GM12801 (cell line): ENCODE measurements around the gene CNGA2.

Experiments used
- TF ChIP-seq, protein P1 (sequence below): IDR thresholded peaks from one replicate; pipeline ENCODE4 v1.5.1; 2011; ENCODE audit warnings: control low read depth; ENCODE audit not compliant: insufficient read length; ENCODE audit errors: extremely low read depth

The CNGA2 gene

DNA sequence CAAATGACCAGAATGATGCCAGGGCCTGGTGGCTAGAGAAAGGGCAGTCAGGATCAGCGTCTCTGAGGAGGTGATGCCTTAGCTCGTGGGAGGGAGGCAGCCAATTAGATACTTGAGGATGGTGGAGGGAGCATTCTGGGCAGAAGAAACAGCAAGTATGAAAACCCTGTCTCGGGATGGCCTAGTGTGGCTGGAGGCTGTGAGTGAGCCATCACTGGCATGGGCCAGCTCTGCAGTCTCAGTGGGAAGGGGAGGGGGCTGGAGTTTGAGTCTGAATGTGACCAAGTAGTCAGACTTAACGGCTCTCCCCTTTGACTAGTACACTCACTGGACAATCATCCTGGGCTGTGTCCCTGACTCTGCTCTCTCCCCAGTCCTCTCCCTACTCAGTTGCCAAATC lies 7.1 kb downstream of the CNGA2 start:
- TF ChIP-seq, protein P1, sequence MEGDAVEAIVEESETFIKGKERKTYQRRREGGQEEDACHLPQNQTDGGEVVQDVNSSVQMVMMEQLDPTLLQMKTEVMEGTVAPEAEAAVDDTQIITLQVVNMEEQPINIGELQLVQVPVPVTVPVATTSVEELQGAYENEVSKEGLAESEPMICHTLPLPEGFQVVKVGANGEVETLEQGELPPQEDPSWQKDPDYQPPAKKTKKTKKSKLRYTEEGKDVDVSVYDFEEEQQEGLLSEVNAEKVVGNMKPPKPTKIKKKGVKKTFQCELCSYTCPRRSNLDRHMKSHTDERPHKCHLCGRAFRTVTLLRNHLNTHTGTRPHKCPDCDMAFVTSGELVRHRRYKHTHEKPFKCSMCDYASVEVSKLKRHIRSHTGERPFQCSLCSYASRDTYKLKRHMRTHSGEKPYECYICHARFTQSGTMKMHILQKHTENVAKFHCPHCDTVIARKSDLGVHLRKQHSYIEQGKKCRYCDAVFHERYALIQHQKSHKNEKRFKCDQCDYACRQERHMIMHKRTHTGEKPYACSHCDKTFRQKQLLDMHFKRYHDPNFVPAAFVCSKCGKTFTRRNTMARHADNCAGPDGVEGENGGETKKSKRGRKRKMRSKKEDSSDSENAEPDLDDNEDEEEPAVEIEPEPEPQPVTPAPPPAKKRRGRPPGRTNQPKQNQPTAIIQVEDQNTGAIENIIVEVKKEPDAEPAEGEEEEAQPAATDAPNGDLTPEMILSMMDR = no peak

DNA sequence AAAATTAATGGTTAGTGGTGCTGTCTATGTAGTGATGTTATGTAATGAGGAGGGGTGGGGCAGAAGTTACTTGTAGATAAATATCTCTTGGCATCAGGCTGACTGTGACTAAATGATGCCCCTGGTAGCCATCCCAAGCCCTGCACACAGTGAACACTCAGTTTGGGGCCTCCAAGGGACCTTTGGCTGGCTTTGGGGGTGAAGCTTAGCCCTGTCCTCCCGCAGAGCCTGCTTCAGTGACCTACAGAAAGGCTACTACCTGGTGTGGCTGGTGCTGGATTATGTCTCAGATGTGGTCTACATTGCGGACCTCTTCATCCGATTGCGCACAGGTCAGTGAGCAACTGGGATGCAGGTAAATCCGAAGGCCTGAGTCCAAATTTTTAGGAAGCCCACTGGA lies 7.8 kb downstream of the CNGA2 start:
- TF ChIP-seq, protein P1 = no peak

DNA sequence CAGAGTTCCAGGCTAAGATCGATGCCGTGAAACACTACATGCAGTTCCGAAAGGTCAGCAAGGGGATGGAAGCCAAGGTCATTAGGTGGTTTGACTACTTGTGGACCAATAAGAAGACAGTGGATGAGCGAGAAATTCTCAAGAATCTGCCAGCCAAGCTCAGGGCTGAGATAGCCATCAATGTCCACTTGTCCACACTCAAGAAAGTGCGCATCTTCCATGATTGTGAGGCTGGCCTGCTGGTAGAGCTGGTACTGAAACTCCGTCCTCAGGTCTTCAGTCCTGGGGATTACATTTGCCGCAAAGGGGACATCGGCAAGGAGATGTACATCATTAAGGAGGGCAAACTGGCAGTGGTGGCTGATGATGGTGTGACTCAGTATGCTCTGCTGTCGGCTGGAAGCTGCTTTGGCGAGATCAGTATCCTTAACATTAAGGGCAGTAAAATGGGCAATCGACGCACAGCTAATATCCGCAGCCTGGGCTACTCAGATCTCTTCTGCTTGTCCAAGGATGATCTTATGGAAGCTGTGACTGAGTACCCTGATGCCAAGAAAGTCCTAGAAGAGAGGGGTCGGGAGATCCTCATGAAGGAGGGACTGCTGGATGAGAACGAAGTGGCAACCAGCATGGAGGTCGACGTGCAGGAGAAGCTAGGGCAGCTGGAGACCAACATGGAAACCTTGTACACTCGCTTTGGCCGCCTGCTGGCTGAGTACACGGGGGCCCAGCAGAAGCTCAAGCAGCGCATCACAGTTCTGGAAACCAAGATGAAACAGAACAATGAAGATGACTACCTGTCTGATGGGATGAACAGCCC lies 9.3 kb downstream of the CNGA2 start:
- TF ChIP-seq, protein P1 = no peak

DNA sequence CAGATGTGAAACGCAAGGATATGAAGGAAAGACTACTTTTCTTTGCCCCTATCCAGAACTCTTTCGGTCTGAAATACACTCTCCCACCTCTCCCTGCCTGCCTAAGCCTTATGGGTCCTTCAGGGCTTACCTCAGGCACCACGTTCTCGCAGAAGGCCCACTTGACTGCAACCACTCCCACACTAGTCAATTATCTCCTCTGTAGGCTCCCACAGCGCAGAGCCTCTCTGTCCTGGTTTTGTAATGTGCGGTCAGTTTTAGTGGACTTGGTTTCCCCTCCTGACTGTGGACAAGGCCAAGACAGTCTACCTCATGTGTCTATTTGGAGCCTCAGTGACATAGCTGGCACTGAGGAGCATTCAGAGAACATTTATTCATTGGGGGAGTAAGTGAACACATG lies 11.1 kb downstream of the CNGA2 start:
- TF ChIP-seq, protein P1 = no peak

DNA sequence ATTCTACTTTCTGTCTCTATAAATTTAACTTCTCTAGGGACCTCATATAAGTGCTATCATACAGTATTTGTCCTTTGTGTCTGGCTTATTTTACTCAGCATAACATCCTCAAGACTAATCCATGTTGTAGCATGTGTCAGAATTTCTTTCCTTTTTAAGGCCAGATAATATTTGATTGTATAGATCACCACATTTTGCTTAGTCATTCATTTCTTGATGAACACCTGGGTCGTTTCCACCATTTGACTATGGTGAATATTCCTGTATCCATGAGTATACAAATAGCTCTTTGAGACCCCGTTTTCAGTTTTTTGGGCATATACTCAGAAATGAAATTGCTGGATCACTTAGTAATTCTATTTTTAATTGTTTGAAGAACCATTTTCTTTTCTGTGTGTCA lies 12.0 kb downstream of the CNGA2 start:
- TF ChIP-seq, protein P1 = no peak

DNA sequence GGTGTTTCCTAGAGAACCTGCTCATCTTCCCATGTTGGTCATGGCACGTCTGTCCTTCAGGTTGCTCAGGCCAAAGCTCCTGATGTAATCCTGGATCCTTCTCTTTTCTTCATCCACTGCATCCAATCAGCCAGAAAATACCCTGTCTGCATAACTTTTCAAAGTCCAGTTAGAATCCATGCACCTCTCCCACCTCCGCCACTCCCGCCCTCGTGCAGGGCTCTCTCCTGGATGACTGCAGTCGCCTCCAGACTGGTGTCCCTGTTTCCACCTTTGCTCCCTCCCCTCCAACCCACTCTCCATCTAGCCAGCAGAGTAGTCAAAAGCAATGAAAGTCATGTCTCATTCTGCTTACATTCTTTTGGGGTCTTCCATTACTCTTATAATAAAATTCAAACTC lies 16.0 kb downstream of the CNGA2 start:
- TF ChIP-seq, protein P1 = no peak

DNA sequence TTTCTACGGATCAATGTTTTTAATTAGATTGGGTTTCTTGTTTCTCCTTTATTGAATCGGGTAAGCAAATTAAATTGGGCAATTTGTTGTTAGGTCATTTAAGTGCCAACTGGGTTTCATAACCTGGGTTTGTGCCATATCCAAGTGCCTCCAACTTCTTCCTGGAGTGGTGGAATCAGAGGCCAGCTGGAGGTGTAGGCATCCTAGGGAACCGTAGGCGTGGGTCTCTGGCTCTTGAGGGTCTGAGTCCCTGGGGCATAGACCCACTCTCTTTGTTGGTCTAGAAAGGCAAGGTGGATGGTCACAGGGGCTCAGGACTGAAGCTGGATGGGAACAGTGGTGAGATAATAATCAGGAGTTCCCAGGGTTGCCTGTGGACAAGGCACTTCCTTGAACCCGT lies 18.3 kb downstream of the CNGA2 start:
- TF ChIP-seq, protein P1 = no peak
